HCT116 (cell line): ENCODE results near the gene TBX15. TPM values are rescaled to one million over a fixed set of nuclear protein-coding genes. Genes with fewer than 3 reads are reported as not detected.

ENCODE experiments used
- ATAC-seq: fragments of 200-7000 bp; cut with Tn5 transposase; 2 replicates; pipeline ENCODE4 v1.9.1; 2020; ENCODE audit warnings: mild to moderate bottlenecking, moderate library complexity
- BruUV-seq: library from RNA; stranded (reverse); fragments of 400-500 nt; replicated peaks from 2 replicates; lab custom pipeline; 2021; lab: Mats Ljungman, UMichigan
- CTCF ChIA-PET: fragments of 300-600 bp; sonication (Branson Sonifier 250); formaldehyde crosslinking; loops from one replicate; lab custom pipeline; 2021; ENCODE audit warnings: antibody characterized with exemption; lab: Charles Lee
- POLR2A ChIA-PET: fragments of 300-600, 350-600 bp; sonication (Branson Sonifier 250); formaldehyde crosslinking; loops from one replicate; lab custom pipeline; 2021; ENCODE audit warnings: antibody characterized with exemption; lab: Charles Lee
- RAD21 ChIA-PET, 2 experiments: fragments of 300-600 bp; sonication (Branson Sonifier 250); formaldehyde crosslinking; loops; one replicate each; lab custom pipeline; 2023; ENCODE audit warnings: low total read pairs in 2 of 2; ENCODE audit not compliant: uncharacterized antibody in 2 of 2, unreplicated experiment in 2 of 2, low non-redundant PET in 1 of 2; lab: Charles Lee
- DNase-seq: peaks from one replicate; pipeline ENCODE4 v3.0.0-alpha.2; 2010; ENCODE audit warnings: low read depth, low spot score
- H2AFZ ChIP-seq: fragments of 200-600 bp; shearing (Covaris generic), sonication (generic); 2 replicates; pipeline ENCODE4 v1.6.1; 2017; ENCODE audit warnings: low read depth, mixed run types, mixed read lengths, antibody characterized with exemption, low read length; ENCODE audit not compliant: poor library complexity, severe bottlenecking
- H3K27ac ChIP-seq: 2 replicates; pipeline ENCODE4 v1.5.1; 2012; ENCODE audit warnings: low read depth, low read length
- H3K27me3 ChIP-seq: fragments of 200-600 bp; sonication (generic); 2 replicates; pipeline ENCODE4 v1.6.1; 2016; ENCODE audit warnings: mixed run types, low read length, mixed read lengths; ENCODE audit not compliant: insufficient read depth
- H3K36me3 ChIP-seq, 2 experiments: fragments of 200-500 bp in 1 of 2; fragments of 200-600 bp in 1 of 2; sonication (Bioruptor generic) in 1 of 2; sonication (generic) in 1 of 2; 2 replicates each; pipeline versions ENCODE4 v1.5.1 to v1.6.1; 2014 to 2016; ENCODE audit warnings: low read length in 2 of 2, inconsistent platforms in 1 of 2, mixed read lengths in 1 of 2, mixed run types in 1 of 2; ENCODE audit not compliant: insufficient read depth in 2 of 2, control insufficient read depth in 1 of 2
- H3K4me1 ChIP-seq, 2 experiments: fragments of 200-600 bp in 1 of 2; sonication (generic) in 1 of 2; 2 replicates each; pipeline versions ENCODE4 v1.5.1 to v1.6.1; 2012 to 2017; ENCODE audit warnings: low read length in 2 of 2, inconsistent platforms in 1 of 2, mild to moderate bottlenecking in 1 of 2, mixed read lengths in 1 of 2, mixed run types in 1 of 2, moderate library complexity in 1 of 2; ENCODE audit not compliant: insufficient read depth in 2 of 2, control insufficient read depth in 1 of 2
- H3K4me2 ChIP-seq: fragments of 200-600 bp; sonication (generic); 2 replicates; pipeline ENCODE4 v1.6.1; 2017; ENCODE audit warnings: mixed run types, low read length, mixed read lengths
- H3K4me3 ChIP-seq, 2 experiments: fragments of 200-600 bp in 1 of 2; sonication (generic) in 1 of 2; replicated peaks in 1 of 2; 2 replicates each; pipeline ENCODE4 v1.5.1; 2011 to 2016; ENCODE audit warnings: low read length in 2 of 2, control low read depth in 1 of 2, low read depth in 1 of 2, mild to moderate bottlenecking in 1 of 2, mixed read lengths in 1 of 2, mixed run types in 1 of 2
- H3K79me2 ChIP-seq: fragments of 200-600 bp; sonication (generic); 2 replicates; pipeline ENCODE4 v1.6.1; 2017; ENCODE audit warnings: mild to moderate bottlenecking, mixed run types, low read length, moderate library complexity, mixed read lengths; ENCODE audit not compliant: insufficient read depth
- H3K9ac ChIP-seq: fragments of 200-600 bp; sonication (generic); 2 replicates; pipeline ENCODE4 v1.6.1; 2016; ENCODE audit warnings: low read length, mixed read lengths
- H3K9me2 ChIP-seq: fragments of 200-600 bp; sonication (generic), shearing (Covaris generic); 2 replicates; pipeline ENCODE4 v1.6.1; 2017; ENCODE audit warnings: mixed run types, mild to moderate bottlenecking, moderate library complexity; ENCODE audit not compliant: insufficient read depth
- H3K9me3 ChIP-seq, 2 experiments: fragments of 200-500 bp in 1 of 2; fragments of 200-600 bp in 1 of 2; sonication (Bioruptor generic) in 1 of 2; sonication (generic) in 1 of 2; 2 replicates each; pipeline ENCODE4 v1.6.1; 2014 to 2017; ENCODE audit warnings: low read length in 2 of 2, mixed read lengths in 2 of 2, inconsistent platforms in 1 of 2, low read depth in 1 of 2, mild to moderate bottlenecking in 1 of 2, mixed run types in 1 of 2, moderate library complexity in 1 of 2; ENCODE audit not compliant: control insufficient read depth in 1 of 2, insufficient read depth in 1 of 2
- H4K20me1 ChIP-seq: fragments of 200-600 bp; sonication (generic), shearing (Covaris generic); 2 replicates; pipeline ENCODE4 v1.6.1; 2017; ENCODE audit warnings: mixed run types, mild to moderate bottlenecking, moderate library complexity; ENCODE audit not compliant: insufficient read depth
- ATF3 ChIP-seq: IDR thresholded peaks from 2 replicates; pipeline ENCODE4 v1.6.1; 2012
- CBX3 ChIP-seq: IDR thresholded peaks from 2 replicates; pipeline ENCODE4 v1.6.1; 2012; ENCODE audit warnings: low read depth
- CEBPB ChIP-seq: IDR thresholded peaks from 2 replicates; pipeline ENCODE4 v1.6.1; 2012; ENCODE audit warnings: low read depth
- ELF1 ChIP-seq: IDR thresholded peaks from 2 replicates; pipeline ENCODE4 v1.6.1; 2012; ENCODE audit warnings: low read depth, borderline replicate concordance
- EZH2phosphoT487 ChIP-seq: fragments of 200-600 bp; IDR thresholded peaks from 2 replicates; pipeline ENCODE4 v1.6.1; 2018; ENCODE audit warnings: antibody characterized with exemption, borderline replicate concordance
- FOSL1 ChIP-seq: IDR thresholded peaks from 2 replicates; pipeline ENCODE4 v1.6.1; 2012; ENCODE audit warnings: low read depth
- POLR2A ChIP-seq: IDR thresholded peaks from 2 replicates; pipeline ENCODE4 v1.7.0; 2011; ENCODE audit warnings: borderline replicate concordance; ENCODE audit not compliant: insufficient read depth, insufficient read length; ENCODE audit errors: extremely low read depth
- POLR2AphosphoS5 ChIP-seq: IDR thresholded peaks from 2 replicates; pipeline ENCODE4 v1.6.1; 2011; ENCODE audit warnings: mild to moderate bottlenecking, low read depth, low read length, moderate library complexity
- RAD21 ChIP-seq: IDR thresholded peaks from 2 replicates; pipeline ENCODE4 v1.6.1; 2012; ENCODE audit warnings: low read depth, mild to moderate bottlenecking
- SIN3A ChIP-seq: IDR thresholded peaks from 2 replicates; pipeline ENCODE4 v1.6.1; 2012; ENCODE audit warnings: low read depth
- SP1 ChIP-seq: IDR thresholded peaks from 2 replicates; pipeline ENCODE4 v1.6.1; 2012; ENCODE audit warnings: low read depth
- SRF ChIP-seq: IDR thresholded peaks from 2 replicates; pipeline ENCODE4 v1.6.1; 2012; ENCODE audit warnings: low read depth
- TCF7L2 ChIP-seq: IDR thresholded peaks from 2 replicates; pipeline ENCODE4 v1.7.0; 2011; ENCODE audit warnings: borderline replicate concordance, inconsistent platforms; ENCODE audit not compliant: insufficient read depth, insufficient read length; ENCODE audit errors: extremely low read depth
- YY1 ChIP-seq: IDR thresholded peaks from 2 replicates; pipeline ENCODE4 v1.6.1; 2011; ENCODE audit warnings: low read length, low read depth, moderate library complexity, mild to moderate bottlenecking; ENCODE audit not compliant: insufficient replicate concordance; ENCODE audit errors: extremely low read depth
- ZFX ChIP-seq: fragments of 450-650 bp; IDR thresholded peaks from 2 replicates; pipeline ENCODE4 v1.6.1; 2017
- ZNF274 ChIP-seq: fragments of 200-500 bp; sonication (Bioruptor generic); IDR thresholded peaks from 2 replicates; pipeline ENCODE4 v1.6.1; 2014; ENCODE audit warnings: mild to moderate bottlenecking, low read depth, low read length, inconsistent platforms
- intact Hi-C: fragments of 100-400 bp; cut with micrococcal nuclease; formaldehyde crosslinking; loops from 2 replicates; pipeline ENCODE4 v1.10.0; 2022
- total RNA-seq: library from RNA; stranded (reverse); gene quantifications from one replicate; pipeline ENCODE4 v1.2.1, GENCODE V29; 2021; ENCODE audit not compliant: unreplicated experiment
- TF ChIP-seq, protein P1 (sequence below): IDR thresholded peaks from 2 replicates; pipeline ENCODE4 v1.6.1; 2012

The TBX15 gene
- total RNA-seq, 1 experiment from 2014 or later: not detected

- no peak overlapping the region for H3K4me3 ChIP-seq
- H3K9ac ChIP-seq: no peak overlapping the region
- no TSS peak for BruUV-seq
- no peaks in the 10 kb centered on the region; the same call in 1 of the 2 replicates for H4K20me1 ChIP-seq
- TF ChIP-seq ZNF274 (no peak), CBX3 (no peak), RAD21 (no peak), ELF1 (no peak), POLR2AphosphoS5 (no peak), EZH2phosphoT487 (no peak), FOSL1 (no peak), SIN3A (no peak), ZFX (no peak), CEBPB (no peak), YY1 (no peak), ATF3 (no peak), SP1 (no peak), SRF (no peak), TCF7L2 (no peak), POLR2A (no peak)
- TF ChIP-seq, protein P1, sequence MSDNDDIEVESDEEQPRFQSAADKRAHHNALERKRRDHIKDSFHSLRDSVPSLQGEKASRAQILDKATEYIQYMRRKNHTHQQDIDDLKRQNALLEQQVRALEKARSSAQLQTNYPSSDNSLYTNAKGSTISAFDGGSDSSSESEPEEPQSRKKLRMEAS: no peak
- TF ChIP-seq, all 23 proteins: peak for 0
- Histone ChIP-seq H3K27ac (no peak overlapping the region), H3K27me3 (peaks cover 11% of the 10 kb centered on the region), H3K36me3 (no peaks in the 10 kb centered on the region), H3K4me1 (no peaks in the 10 kb centered on the region), H3K4me2 (no peak overlapping the region), H3K79me2 (no peaks in the 10 kb centered on the region), H3K9me2 (no peaks in the 10 kb centered on the region), H2AFZ (no peak overlapping the region), H3K9me3 (no peaks in the 10 kb centered on the region)
- no peak for DNase-seq
- intact Hi-C loops: no loop called here
- ChIA-PET POLR2A (no interaction called here), CTCF (no interaction called here), RAD21 (no interaction called here)
- no peak for ATAC-seq
These were observed 6.7 kb downstream of the TBX15 start for GRCh38 chr1:118981436-118981835.
